Keratinocyte (primary cell): ENCODE measurements around the gene SIGLEC9. TPM values are rescaled to one million over a fixed set of nuclear protein-coding genes. Genes with fewer than 3 reads are reported as not detected.

Source experiments
- DNase-seq: peaks from one replicate; pipeline ENCODE4 v3.0.0-alpha.2; 2011; ENCODE audit warnings: low read depth, missing footprints, low spot score
- FAIRE-seq: peaks from 2 replicates; lab custom pipeline; 2011; peaks lifted over from hg19 to GRCh38; lab: Jason Lieb, UNC
- H2AFZ ChIP-seq: 2 replicates; pipeline ENCODE4 v1.6.0; 2012; ENCODE audit warnings: low read length, control low read depth, inconsistent platforms; ENCODE audit not compliant: control insufficient read depth
- H3K27ac ChIP-seq: 2 replicates; pipeline ENCODE4 v1.5.1; 2011; ENCODE audit warnings: low read length; ENCODE audit not compliant: control insufficient read depth, insufficient read depth
- H3K27me3 ChIP-seq: 3 replicates; pipeline ENCODE4 v1.6.0; 2011; ENCODE audit warnings: low read length; ENCODE audit not compliant: control insufficient read depth, insufficient read depth; ENCODE audit errors: extremely low read depth
- H3K36me3 ChIP-seq, 2 experiments: 2 replicates in 1 of 2; 3 replicates in 1 of 2; pipeline ENCODE4 v1.5.1; 2011; ENCODE audit warnings: low read length in 2 of 2, mild to moderate bottlenecking in 1 of 2; ENCODE audit not compliant: control insufficient read depth in 2 of 2, insufficient read depth in 2 of 2; ENCODE audit errors: extremely low read depth in 1 of 2
- H3K4me1 ChIP-seq: 3 replicates; pipeline ENCODE4 v1.5.1; 2011; ENCODE audit warnings: low read length; ENCODE audit not compliant: control insufficient read depth, insufficient read depth; ENCODE audit errors: extremely low read depth
- H3K4me2 ChIP-seq: 3 replicates; pipeline ENCODE4 v1.6.0; 2011; ENCODE audit warnings: low read depth, low read length; ENCODE audit not compliant: control insufficient read depth, insufficient read depth; ENCODE audit errors: extremely low read depth
- H3K4me3 ChIP-seq, 3 experiments: fragments of 200-600 bp in 1 of 3; sonication (generic) in 1 of 3; 2 replicates in 2 of 3; 3 replicates in 1 of 3; pipeline ENCODE4 v1.5.1; 2011 to 2016; ENCODE audit warnings: low read length in 3 of 3, mild to moderate bottlenecking in 3 of 3, control low read depth in 2 of 3, inconsistent platforms in 1 of 3, low read depth in 1 of 3, mixed read lengths in 1 of 3, mixed run types in 1 of 3, moderate library complexity in 1 of 3; ENCODE audit not compliant: control insufficient read depth in 2 of 3, insufficient read depth in 2 of 3; ENCODE audit errors: extremely low read depth in 1 of 3
- H3K79me2 ChIP-seq: 2 replicates; pipeline ENCODE4 v1.6.0; 2012; ENCODE audit warnings: low read length; ENCODE audit not compliant: control insufficient read depth, insufficient read depth
- H3K9ac ChIP-seq: 3 replicates; pipeline ENCODE4 v1.6.0; 2011; ENCODE audit warnings: low read length; ENCODE audit not compliant: control insufficient read depth, insufficient read depth; ENCODE audit errors: extremely low read depth
- H3K9me1 ChIP-seq: 3 replicates; pipeline ENCODE4 v1.6.0; 2011; ENCODE audit warnings: low read length; ENCODE audit not compliant: control insufficient read depth, insufficient read depth; ENCODE audit errors: extremely low read depth
- H3K9me3 ChIP-seq: 2 replicates; pipeline ENCODE4 v1.5.1; 2012; ENCODE audit warnings: low read depth, low read length; ENCODE audit not compliant: control insufficient read depth
- H4K20me1 ChIP-seq: 3 replicates; pipeline ENCODE4 v1.6.0; 2011; ENCODE audit warnings: low read length; ENCODE audit not compliant: control insufficient read depth, insufficient read depth; ENCODE audit errors: extremely low read depth
- CTCF ChIP-seq, 3 experiments: IDR thresholded peaks in 1 of 3; conservative IDR thresholded peaks in 1 of 3; optimal IDR thresholded peaks in 1 of 3; 2 replicates in 2 of 3; 3 replicates in 1 of 3; pipeline versions ENCODE3 to v1.5.1; 2011; ENCODE audit warnings: low read length in 3 of 3, mild to moderate bottlenecking in 3 of 3, moderate library complexity in 2 of 3, control low read depth in 1 of 3, inconsistent platforms in 1 of 3; ENCODE audit not compliant: insufficient read depth in 2 of 3; ENCODE audit errors: extremely low read depth in 1 of 3
- EZH2 ChIP-seq: IDR thresholded peaks from one replicate; pipeline ENCODE4 v1.6.1; 2012; ENCODE audit warnings: inconsistent platforms, mild to moderate bottlenecking, low read length, moderate library complexity
- dilution Hi-C: fragments of 300-500 bp; cut with MboI; formaldehyde crosslinking; loops from one replicate; pipeline ENCODE4 v1.7.0; 2020; ENCODE audit warnings: low sequenced_read_pairs; ENCODE audit not compliant: extremely low pct_ligation_motif_present
- polyA plus RNA-seq, 5 experiments: library from polyadenylated mRNA; depleted of rRNA in 3 of 5; stranded (reverse) in 3 of 5; stranded (forward) in 1 of 5; unstranded in 1 of 5; fragments of >200 nt; gene quantifications; 1 replicate in 1 of 5; 2 replicates in 3 of 5; 3 replicates in 1 of 5; pipeline versions ENCODE4 v1.2.1 to v1.2.3, GENCODE V29; 2011 to 2012; ENCODE audit warnings: missing spikeins in 2 of 5, low read depth in 1 of 5, low replicate concordance in 1 of 5

Gene SIGLEC9
- polyA plus RNA-seq, 1 donor (not counting 4 experiments of a cell fraction or from before 2014, with no cell fraction given): not detected

GRCh38 chr19:51143486-51143885, 18.8 kb downstream of the SIGLEC9 start:
- H3K4me2 ChIP-seq: no peak overlapping the region
- H3K4me1 ChIP-seq: no peaks in the 10 kb centered on the region
- H3K36me3 ChIP-seq: no peaks in the 10 kb centered on the region
- dilution Hi-C loops: no loop called here
- H4K20me1 ChIP-seq: no peaks in the 10 kb centered on the region
- FAIRE-seq (no peak), DNase-seq (no peak)
- H3K27me3 ChIP-seq: peaks cover 7% of the 10 kb centered on the region
- no peak overlapping the region for H3K27ac ChIP-seq
- no peak overlapping the region for H3K9ac ChIP-seq
- no peaks in the 10 kb centered on the region for H3K9me3 ChIP-seq
- no peaks in the 10 kb centered on the region for H3K9me1 ChIP-seq
- no peaks in the 10 kb centered on the region for H3K79me2 ChIP-seq
- TF ChIP-seq CTCF (optimal IDR thresholded peaks at IDR 0.05 in 1 of 3, IDR thresholded peaks at IDR 0.05 in 1 of 3, conservative IDR thresholded peaks at IDR 0.05 in 1 of 3; ENCODE audit: extremely low read depth in 1 of 3, insufficient read depth in 2 of 3, low read length in 3 of 3): no peak
- TF ChIP-seq EZH2: no peak
- H3K4me3 ChIP-seq: no peak overlapping the region
- no peak overlapping the region for H2AFZ ChIP-seq

GRCh38 chr19:51144482-51145045, 19.9 kb downstream of the SIGLEC9 start:
- no peak overlapping the region for H3K4me2 ChIP-seq
- dilution Hi-C loops: no loop called here
- H3K27ac ChIP-seq: no peak overlapping the region
- H3K79me2 ChIP-seq: no peaks in the 10 kb centered on the region
- no peak overlapping the region for H2AFZ ChIP-seq
- no peaks in the 10 kb centered on the region for H4K20me1 ChIP-seq
- H3K36me3 ChIP-seq: no peaks in the 10 kb centered on the region
- no peak for TF ChIP-seq CTCF (optimal IDR thresholded peaks at IDR 0.05 in 1 of 3, IDR thresholded peaks at IDR 0.05 in 1 of 3, conservative IDR thresholded peaks at IDR 0.05 in 1 of 3; ENCODE audit: extremely low read depth in 1 of 3, insufficient read depth in 2 of 3, low read length in 3 of 3)
- no peak for TF ChIP-seq EZH2
- peaks cover 7% of the 10 kb centered on the region for H3K27me3 ChIP-seq
- H3K9me1 ChIP-seq: no peaks in the 10 kb centered on the region
- H3K9ac ChIP-seq: no peak overlapping the region
- DNase-seq (no peak), FAIRE-seq (no peak)
- no peak overlapping the region for H3K4me3 ChIP-seq
- H3K9me3 ChIP-seq: no peaks in the 10 kb centered on the region
- no peaks in the 10 kb centered on the region for H3K4me1 ChIP-seq
